Adrenal gland (tissue), 5 donors: Measurements from ENCODE around the gene AAMDC.

Experiments
- CTCF ChIP-seq, 6 experiments: fragments of 450-650 bp in 4 of 6; fragments of 200-600 bp in 2 of 6; sonication (generic) in 1 of 6; IDR thresholded peaks; 1 replicate in 5 of 6; 2 replicates in 1 of 6; pipeline versions ENCODE4 v1.5.1 to v1.8.0; 2016 to 2021; ENCODE audit warnings: antibody characterized with exemption in 6 of 6, mild to moderate bottlenecking in 2 of 6, moderate library complexity in 1 of 6
- POLR2A ChIP-seq, 2 donors: fragments of 450-650 bp; IDR thresholded peaks; one replicate each; pipeline ENCODE4 v1.6.1; 2017; ENCODE audit warnings: antibody characterized with exemption in 2 of 2, mild to moderate bottlenecking in 2 of 2, moderate library complexity in 1 of 2
- donor health status: DM: no; HTN: no; CAD: no.

GRCh38 chr11:77883775-77884174 is 62.8 kb downstream of the AAMDC start:
- TF ChIP-seq CTCF (IDR thresholded peaks at IDR 0.05) (no peak), POLR2A (IDR thresholded peaks at IDR 0.05) (no peak)
